ENCODE data around the gene ANAPC7. TPM values are rescaled to one million over a fixed set of nuclear protein-coding genes. Genes with fewer than 3 reads are reported as not detected.

The ANAPC7 gene
- total RNA-seq, 1 experiment from 2014 or later: 85.8 TPM

- no TSS peak for BruUV-seq (replicated peaks)
- no peak for ATAC-seq
- TF ChIP-seq POLR2AphosphoS5 (IDR thresholded peaks at IDR 0.05; ENCODE audit: low read depth, low read length): no peak
- no peaks in the 10 kb centered on the region for H3K9me3 ChIP-seq (ENCODE audit: control insufficient read depth, insufficient read depth, low read depth, low read length)
- POLR2A ChIA-PET: no interaction called here
- no peaks in the 10 kb centered on the region for H3K27me3 ChIP-seq (ENCODE audit: control insufficient read depth, insufficient read depth, low read length)
- DNase-seq (ENCODE audit: low read depth, low spot score): no peak
- CTCF ChIA-PET: no interaction called here
- H3K4me3 ChIP-seq (ENCODE audit: low read depth in 2 of 2, low read length in 2 of 2): no peak overlapping the region
- intact Hi-C loops (cut with micrococcal nuclease; ENCODE audit: unreplicated experiment) (no loop called here), in situ Hi-C loops (cut with HindIII; ENCODE audit: low pct_unique_long_range_greater_than_20kb, low sequenced_read_pairs) (no loop called here)
- H3K4me1 ChIP-seq (ENCODE audit: control insufficient read depth, insufficient read depth, low read length): no peaks in the 10 kb centered on the region
- peaks cover 30% of the 10 kb centered on the region for H3K36me3 ChIP-seq (ENCODE audit: control insufficient read depth, insufficient read depth, low read length)
- H3K27ac ChIP-seq (ENCODE audit: low read length): no peak overlapping the region
These were observed 55.0 kb downstream of the ANAPC7 start for GRCh38 chr12:110348431-110349059.

GRCh38 chr12:110347767-110348166, 55.7 kb downstream of the ANAPC7 start:
- Histone ChIP-seq H3K4me1 (ENCODE audit: control insufficient read depth, insufficient read depth, low read length) (no peaks in the 10 kb centered on the region), H3K4me3 (ENCODE audit: low read depth in 2 of 2, low read length in 2 of 2) (no peak overlapping the region), H3K36me3 (ENCODE audit: control insufficient read depth, insufficient read depth, low read length) (peaks cover 35% of the 10 kb centered on the region), H3K9me3 (ENCODE audit: control insufficient read depth, insufficient read depth, low read depth, low read length) (no peaks in the 10 kb centered on the region), H3K27me3 (ENCODE audit: control insufficient read depth, insufficient read depth, low read length) (no peaks in the 10 kb centered on the region), H3K27ac (ENCODE audit: low read length) (no peak overlapping the region)
- ChIA-PET POLR2A (no interaction called here), CTCF (no interaction called here)
- intact Hi-C loops (cut with micrococcal nuclease; ENCODE audit: unreplicated experiment) (no loop called here), in situ Hi-C loops (cut with HindIII; ENCODE audit: low pct_unique_long_range_greater_than_20kb, low sequenced_read_pairs) (no loop called here)
- ATAC-seq (no peak), DNase-seq (ENCODE audit: low read depth, low spot score) (no peak)
- no TSS peak for BruUV-seq (replicated peaks)
- TF ChIP-seq SIN3A (IDR thresholded peaks at IDR 0.05; ENCODE audit: borderline replicate concordance, insufficient read depth, low read depth, low read length) (no peak), POLR2AphosphoS5 (IDR thresholded peaks at IDR 0.05; ENCODE audit: low read depth, low read length) (no peak), TCF7L2 (IDR thresholded peaks at IDR 0.05; ENCODE audit: low read depth, low read length) (no peak), CTCF (IDR thresholded peaks at IDR 0.05) (no peak), REST (IDR thresholded peaks at IDR 0.05; ENCODE audit: insufficient read depth in 1 of 2, low read depth in 2 of 2, low read length in 1 of 2) (no peak)

GRCh38 chr12:110345963-110346362, 57.5 kb downstream of the ANAPC7 start:
- Histone ChIP-seq H3K27ac (ENCODE audit: low read length) (no peak overlapping the region), H3K36me3 (ENCODE audit: control insufficient read depth, insufficient read depth, low read length) (peaks cover 47% of the 10 kb centered on the region), H3K4me3 (ENCODE audit: low read depth in 2 of 2, low read length in 2 of 2) (no peak overlapping the region), H3K4me1 (ENCODE audit: control insufficient read depth, insufficient read depth, low read length) (no peaks in the 10 kb centered on the region), H3K9me3 (ENCODE audit: control insufficient read depth, insufficient read depth, low read depth, low read length) (no peaks in the 10 kb centered on the region), H3K27me3 (ENCODE audit: control insufficient read depth, insufficient read depth, low read length) (no peaks in the 10 kb centered on the region)
- CTCF ChIA-PET: no interaction called here
- intact Hi-C loops (cut with micrococcal nuclease; ENCODE audit: unreplicated experiment) (no loop called here), in situ Hi-C loops (cut with HindIII; ENCODE audit: low pct_unique_long_range_greater_than_20kb, low sequenced_read_pairs) (no loop called here)
- no TSS peak for BruUV-seq (replicated peaks)
- DNase-seq (ENCODE audit: low read depth, low spot score) (no peak), ATAC-seq (no peak)
- TF ChIP-seq REST (IDR thresholded peaks at IDR 0.05; ENCODE audit: insufficient read depth in 1 of 2, low read depth in 2 of 2, low read length in 1 of 2) (no peak), TCF7L2 (IDR thresholded peaks at IDR 0.05; ENCODE audit: low read depth, low read length) (no peak), SIN3A (IDR thresholded peaks at IDR 0.05; ENCODE audit: borderline replicate concordance, insufficient read depth, low read depth, low read length) (no peak), CTCF (IDR thresholded peaks at IDR 0.05) (no peak), POLR2AphosphoS5 (IDR thresholded peaks at IDR 0.05; ENCODE audit: low read depth, low read length) (no peak)
- POLR2A ChIA-PET: no interaction called here

Data from Panc1 (cell line).